MCF 10A (cell line): ENCODE data around the gene RPL38. TPM values are rescaled to one million over a fixed set of nuclear protein-coding genes. Genes with fewer than 3 reads are reported as not detected.

Source experiments
- BruUV-seq: library from RNA; stranded (reverse); fragments of 400-500 nt; replicated peaks from 2 replicates; lab custom pipeline; 2021; lab: Mats Ljungman, UMichigan
- CTCF ChIA-PET: fragments of 300-600 bp; sonication (Branson Sonifier 250); formaldehyde crosslinking; extraction: SDS; loops from one replicate; lab custom pipeline; 2021; ENCODE audit warnings: antibody characterized with exemption, inconsistent platforms; lab: Yijun Ruan, JAX
- POLR2A ChIA-PET: fragments of 300-600, 350-650 bp; sonication (Branson Sonifier 250); formaldehyde crosslinking; extraction: SDS; loops from one replicate; lab custom pipeline; 2020; ENCODE audit warnings: antibody characterized with exemption, inconsistent platforms; lab: Yijun Ruan, JAX
- DNase-seq: peaks from one replicate; pipeline ENCODE4 v3.0.0-alpha.2; 2018; ENCODE audit not compliant: unreplicated experiment
- H3K27ac Mint-ChIP-seq: one replicate; pipeline ENCODE4 v1.8.0; 2022; ENCODE audit warnings: mild to moderate bottlenecking, low read depth, mixed read lengths; ENCODE audit not compliant: unreplicated experiment
- H3K27me3 Mint-ChIP-seq: one replicate; pipeline ENCODE4 v1.8.0; 2022; ENCODE audit warnings: mixed read lengths; ENCODE audit not compliant: insufficient read depth, unreplicated experiment
- H3K36me3 Mint-ChIP-seq: one replicate; pipeline ENCODE4 v1.8.0; 2022; ENCODE audit warnings: mild to moderate bottlenecking, moderate library complexity, mixed read lengths; ENCODE audit not compliant: insufficient read depth, unreplicated experiment
- H3K4me1 Mint-ChIP-seq: one replicate; pipeline ENCODE4 v1.8.0; 2022; ENCODE audit warnings: mixed read lengths; ENCODE audit not compliant: insufficient read depth, unreplicated experiment
- H3K4me3 Mint-ChIP-seq: one replicate; pipeline ENCODE4 v1.8.0; 2022; ENCODE audit warnings: mild to moderate bottlenecking, moderate library complexity, mixed read lengths; ENCODE audit not compliant: unreplicated experiment
- H3K9me3 Mint-ChIP-seq: one replicate; pipeline ENCODE4 v1.8.0; 2022; ENCODE audit warnings: mixed read lengths; ENCODE audit not compliant: unreplicated experiment
- CTCF ChIP-seq: fragments of 200-600 bp; IDR thresholded peaks from one replicate; pipeline ENCODE4 v1.8.0; 2022; ENCODE audit warnings: antibody characterized with exemption, mild to moderate bottlenecking; ENCODE audit not compliant: unreplicated experiment
- intact Hi-C: fragments of 100-400 bp; cut with micrococcal nuclease; formaldehyde crosslinking; loops from 2 replicates; pipeline ENCODE4 v1.14.1; 2022
- total RNA-seq: library from RNA; stranded (reverse); gene quantifications from 2 replicates; pipeline ENCODE4 v1.2.3, GENCODE V29; 2022

RPL38 gene
- total RNA-seq, 1 experiment from 2014 or later: 1,197 TPM

- Mint-ChIP-seq H3K4me3 (no peak overlapping the region), H3K4me1 (no peaks in the 10 kb centered on the region), H3K9me3 (no peaks in the 10 kb centered on the region), H3K27ac (no peak overlapping the region), H3K36me3 (no peaks in the 10 kb centered on the region), H3K27me3 (peaks cover 35% of the 10 kb centered on the region)
- BruUV-seq: no TSS peak
- CTCF ChIA-PET: no interaction called here
- intact Hi-C loops: no loop called here
- DNase-seq: no peak
- TF ChIP-seq CTCF: no peak
- POLR2A ChIA-PET: interaction anchor here (0.6 kb wide), 1 partner anchor 14 kb away, joined by 4 read pairs; no protein-coding TSS in a partner anchor
Measured at GRCh38 chr17:74230896-74231295, 27.4 kb downstream of the RPL38 start.

GRCh38 chr17:74231928-74232907, 28.7 kb downstream of the RPL38 start:
- Mint-ChIP-seq H3K4me1 (no peaks in the 10 kb centered on the region), H3K9me3 (no peaks in the 10 kb centered on the region), H3K4me3 (no peak overlapping the region), H3K27ac (no peak overlapping the region), H3K36me3 (no peaks in the 10 kb centered on the region), H3K27me3 (peaks cover 22% of the 10 kb centered on the region)
- no peak for DNase-seq
- ChIA-PET CTCF (no interaction called here), POLR2A (interaction anchor here (0.6 kb wide), 1 partner anchor 471 kb away, joined by 5 read pairs; no protein-coding TSS in a partner anchor)
- TF ChIP-seq CTCF: no peak
- intact Hi-C loops: no loop called here
- BruUV-seq: no TSS peak

GRCh38 chr17:74233937-74234336, 30.5 kb downstream of the RPL38 start:
- intact Hi-C loops: no loop called here
- CTCF ChIA-PET: no interaction called here

More at GRCh38 chr17:74233937-74234336, 30.5 kb downstream of the RPL38 start:
- no peak for DNase-seq
- no peaks in the 10 kb centered on the region for H3K9me3 Mint-ChIP-seq
- H3K4me1 Mint-ChIP-seq: no peaks in the 10 kb centered on the region
- peaks cover 5% of the 10 kb centered on the region for H3K27me3 Mint-ChIP-seq
- no peak overlapping the region for H3K4me3 Mint-ChIP-seq
- H3K36me3 Mint-ChIP-seq: no peaks in the 10 kb centered on the region
- no TSS peak for BruUV-seq
- no peak for TF ChIP-seq CTCF
- POLR2A ChIA-PET: no interaction called here
- no peak overlapping the region for H3K27ac Mint-ChIP-seq
